ENCODE results near the gene PTPRO. TPM values are rescaled to one million over a fixed set of nuclear protein-coding genes. Genes with fewer than 3 reads are reported as not detected.

The PTPRO gene
- total RNA-seq, 1 donor: under 0.01 TPM

DNA sequence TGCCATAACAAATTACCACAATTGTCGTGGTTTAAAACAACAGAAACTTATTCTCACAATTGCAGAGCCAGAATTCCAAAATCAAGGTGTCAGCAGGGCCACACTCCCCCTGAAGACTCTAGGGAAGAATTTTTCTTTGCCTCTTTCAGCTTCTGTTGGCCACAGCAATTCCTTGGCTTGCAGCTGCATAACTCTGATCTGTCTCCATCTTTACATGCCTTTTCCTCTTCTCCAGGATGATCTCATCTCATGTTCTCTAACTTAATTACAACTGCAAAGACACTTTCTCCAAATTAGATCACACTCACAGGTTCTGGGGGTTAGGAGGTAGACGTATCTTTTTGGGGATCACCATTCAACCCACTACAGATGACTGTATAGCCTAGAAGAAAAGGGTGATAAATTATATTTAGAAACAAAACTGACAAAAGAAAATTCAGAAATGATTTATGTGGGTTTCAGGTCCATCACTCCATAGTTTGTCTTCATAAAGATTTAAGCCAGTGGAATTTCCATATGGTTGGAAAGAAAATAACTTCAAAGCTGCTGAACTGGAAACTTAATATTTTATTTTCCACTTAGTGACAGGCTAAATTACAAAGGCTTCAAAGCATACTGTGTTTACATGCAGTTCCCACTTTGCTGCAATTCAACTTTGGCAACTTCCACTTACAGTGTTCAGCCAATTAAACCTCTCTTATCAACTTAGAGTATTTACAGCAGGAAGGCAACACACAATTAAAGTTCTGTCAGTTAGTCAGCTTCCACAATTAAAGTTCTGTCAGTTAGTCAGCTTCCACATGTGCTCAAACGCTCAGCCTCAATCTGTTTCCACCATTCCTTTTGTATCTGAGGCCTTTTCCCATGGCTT, 253.6 kb downstream of the PTPRO start:
- Histone ChIP-seq H3K4me1 (ENCODE audit: insufficient read depth, low read length) (peaks cover 4% of the 10 kb centered on the region), H3K4me2 (ENCODE audit: insufficient read depth, low read length) (no peak overlapping the region), H3K9me3 (ENCODE audit: low read depth, low read length) (no peaks in the 10 kb centered on the region), H3K4me3 (ENCODE audit: insufficient read depth, low read length) (no peak overlapping the region), H2AFZ (ENCODE audit: low read length) (peak overlapping the region; percentile 31), H3K27ac (ENCODE audit: low read depth, low read length) (no peak overlapping the region), H4K20me1 (ENCODE audit: insufficient read depth, low read length) (no peaks in the 10 kb centered on the region), H3K27me3 (ENCODE audit: insufficient read depth, low read length) (no peaks in the 10 kb centered on the region), H3K79me2 (ENCODE audit: insufficient read depth, low read length) (no peaks in the 10 kb centered on the region), H3K36me3 (ENCODE audit: insufficient read depth, low read length) (no peaks in the 10 kb centered on the region)
- no peak for TF ChIP-seq CTCF (IDR thresholded peaks at IDR 0.05; ENCODE audit: extremely low read depth, low read depth, low read length)
- DNase-seq (ENCODE audit: insufficient read length, low spot score, missing footprints): no peak

GRCh38 chr12:15580431-15580830, 258.1 kb downstream of the PTPRO start:
- H3K4me1 ChIP-seq (ENCODE audit: insufficient read depth, low read length): no peaks in the 10 kb centered on the region
- TF ChIP-seq CTCF (IDR thresholded peaks at IDR 0.05; ENCODE audit: extremely low read depth, low read depth, low read length): no peak
- no peaks in the 10 kb centered on the region for H3K9me3 ChIP-seq (ENCODE audit: low read depth, low read length)
- H3K36me3 ChIP-seq (ENCODE audit: insufficient read depth, low read length): no peaks in the 10 kb centered on the region
- H2AFZ ChIP-seq (ENCODE audit: low read length): peak overlapping the region; percentile 11
- H3K27me3 ChIP-seq (ENCODE audit: insufficient read depth, low read length): no peaks in the 10 kb centered on the region
- no peaks in the 10 kb centered on the region for H4K20me1 ChIP-seq (ENCODE audit: insufficient read depth, low read length)
- no peaks in the 10 kb centered on the region for H3K79me2 ChIP-seq (ENCODE audit: insufficient read depth, low read length)
- H3K4me3 ChIP-seq (ENCODE audit: insufficient read depth, low read length): no peak overlapping the region
- H3K4me2 ChIP-seq (ENCODE audit: insufficient read depth, low read length): no peak overlapping the region
- DNase-seq (ENCODE audit: insufficient read length, low spot score, missing footprints): no peak
- no peak overlapping the region for H3K27ac ChIP-seq (ENCODE audit: low read depth, low read length)

- H3K9me3 ChIP-seq (ENCODE audit: low read depth, low read length): no peaks in the 10 kb centered on the region
- TF ChIP-seq CTCF (IDR thresholded peaks at IDR 0.05; ENCODE audit: extremely low read depth, low read depth, low read length): no peak
- no peaks in the 10 kb centered on the region for H3K79me2 ChIP-seq (ENCODE audit: insufficient read depth, low read length)
- H3K4me3 ChIP-seq (ENCODE audit: insufficient read depth, low read length): peak overlapping the region; percentile 23
- DNase-seq (ENCODE audit: insufficient read length, low spot score, missing footprints): no peak
- no peak overlapping the region for H3K27ac ChIP-seq (ENCODE audit: low read depth, low read length)
- H4K20me1 ChIP-seq (ENCODE audit: insufficient read depth, low read length): no peaks in the 10 kb centered on the region
- H3K27me3 ChIP-seq (ENCODE audit: insufficient read depth, low read length): no peaks in the 10 kb centered on the region
- H3K4me1 ChIP-seq (ENCODE audit: insufficient read depth, low read length): no peaks in the 10 kb centered on the region
- no peaks in the 10 kb centered on the region for H3K36me3 ChIP-seq (ENCODE audit: insufficient read depth, low read length)
- H3K4me2 ChIP-seq (ENCODE audit: insufficient read depth, low read length): peak overlapping the region; percentile 34
- peak overlapping the region; percentile 63 for H2AFZ ChIP-seq (ENCODE audit: low read length)
These were observed 258.7 kb downstream of the PTPRO start for GRCh38 chr12:15581006-15581405.

- Histone ChIP-seq H3K27ac (ENCODE audit: low read depth, low read length) (no peak overlapping the region), H2AFZ (ENCODE audit: low read length) (no peak overlapping the region), H3K4me3 (ENCODE audit: insufficient read depth, low read length) (no peak overlapping the region)
These were observed 261.5 kb downstream of the PTPRO start for GRCh38 chr12:15583804-15584203.

More at GRCh38 chr12:15583804-15584203, 261.5 kb downstream of the PTPRO start:
- Histone ChIP-seq H3K79me2 (ENCODE audit: insufficient read depth, low read length) (no peaks in the 10 kb centered on the region), H3K9me3 (ENCODE audit: low read depth, low read length) (no peaks in the 10 kb centered on the region), H3K27me3 (ENCODE audit: insufficient read depth, low read length) (no peaks in the 10 kb centered on the region), H3K4me2 (ENCODE audit: insufficient read depth, low read length) (no peak overlapping the region), H3K36me3 (ENCODE audit: insufficient read depth, low read length) (no peaks in the 10 kb centered on the region), H4K20me1 (ENCODE audit: insufficient read depth, low read length) (no peaks in the 10 kb centered on the region), H3K4me1 (ENCODE audit: insufficient read depth, low read length) (no peaks in the 10 kb centered on the region)
- no peak for TF ChIP-seq CTCF (IDR thresholded peaks at IDR 0.05; ENCODE audit: extremely low read depth, low read depth, low read length)
- DNase-seq (ENCODE audit: insufficient read length, low spot score, missing footprints): no peak
